NCI-H1092 (cell line): ENCODE measurements around the gene PTPRT.
"Not testable (repeated sequence)": the region's sequence is repeated elsewhere in the genome, so short reads cannot be mapped to it uniquely, and the experiment has no call there.

ENCODE experiments used
- DNase-seq: peaks from one replicate; lab custom pipeline; 2025; lab: John Stamatoyannopoulos, UW

The PTPRT gene

DNA sequence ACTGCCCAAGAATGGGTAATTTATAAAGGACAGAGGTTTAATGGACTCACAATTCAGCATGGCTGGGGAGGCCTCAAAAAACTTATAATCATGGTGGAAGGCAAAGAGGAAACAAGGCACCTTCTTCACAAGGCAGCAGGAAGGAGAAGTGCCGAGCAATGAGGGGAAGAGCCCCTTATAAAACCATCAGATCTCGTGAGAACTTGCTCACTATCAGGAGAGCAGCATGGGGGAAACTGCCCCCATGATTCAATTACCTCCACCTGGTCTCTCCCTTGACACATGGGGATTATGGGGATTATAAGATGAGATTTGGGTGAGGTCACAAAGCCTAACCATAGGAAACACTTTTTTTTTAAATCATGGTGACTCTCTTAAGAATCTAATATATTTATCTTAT, 278.9 kb downstream of the PTPRT start:
- DNase-seq: not testable (repeated sequence)

DNA sequence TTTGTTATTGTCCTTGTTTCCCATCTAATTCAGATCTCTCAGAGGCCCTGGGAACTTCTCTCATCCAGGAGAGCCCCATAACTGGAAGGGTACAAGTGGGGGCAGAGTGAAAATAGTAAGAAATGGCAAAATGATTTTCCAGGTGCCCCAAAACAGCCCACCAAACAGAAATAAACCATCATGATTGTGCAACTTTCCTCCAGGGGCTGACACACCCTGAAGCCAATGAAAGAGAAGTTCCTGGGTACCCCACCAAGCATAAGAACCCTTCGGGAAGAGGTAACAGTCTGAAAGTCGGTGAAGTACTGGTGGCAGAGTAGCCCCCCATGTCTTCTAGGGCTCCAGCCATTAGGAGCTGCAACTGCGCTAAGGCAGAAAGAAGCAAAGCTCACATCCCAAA, 282.0 kb downstream of the PTPRT start:
- no peak for DNase-seq

DNA sequence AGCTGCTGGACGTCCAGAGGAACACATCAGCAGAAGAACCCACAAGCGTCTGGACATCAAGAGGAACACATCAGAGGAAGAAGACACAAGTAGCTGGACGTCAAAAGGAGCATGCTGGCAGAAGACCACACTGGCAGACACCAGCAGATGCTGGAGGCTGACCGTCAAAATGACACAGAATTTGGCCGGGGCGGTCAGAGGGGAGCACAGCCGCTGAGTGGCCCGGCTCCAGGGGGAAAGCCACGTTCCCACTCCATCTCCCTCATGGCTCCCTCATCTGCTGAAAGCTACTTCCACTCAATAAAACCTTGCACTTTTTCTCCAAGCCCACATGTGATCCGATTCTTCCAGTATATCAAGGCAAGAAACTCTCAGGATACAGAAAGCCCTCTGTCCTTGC, 283.6 kb downstream of the PTPRT start:
- DNase-seq: no peak

- no peak for DNase-seq
Measured at GRCh38 chr20:42902509-42902908, 287.2 kb downstream of the PTPRT start.

DNA sequence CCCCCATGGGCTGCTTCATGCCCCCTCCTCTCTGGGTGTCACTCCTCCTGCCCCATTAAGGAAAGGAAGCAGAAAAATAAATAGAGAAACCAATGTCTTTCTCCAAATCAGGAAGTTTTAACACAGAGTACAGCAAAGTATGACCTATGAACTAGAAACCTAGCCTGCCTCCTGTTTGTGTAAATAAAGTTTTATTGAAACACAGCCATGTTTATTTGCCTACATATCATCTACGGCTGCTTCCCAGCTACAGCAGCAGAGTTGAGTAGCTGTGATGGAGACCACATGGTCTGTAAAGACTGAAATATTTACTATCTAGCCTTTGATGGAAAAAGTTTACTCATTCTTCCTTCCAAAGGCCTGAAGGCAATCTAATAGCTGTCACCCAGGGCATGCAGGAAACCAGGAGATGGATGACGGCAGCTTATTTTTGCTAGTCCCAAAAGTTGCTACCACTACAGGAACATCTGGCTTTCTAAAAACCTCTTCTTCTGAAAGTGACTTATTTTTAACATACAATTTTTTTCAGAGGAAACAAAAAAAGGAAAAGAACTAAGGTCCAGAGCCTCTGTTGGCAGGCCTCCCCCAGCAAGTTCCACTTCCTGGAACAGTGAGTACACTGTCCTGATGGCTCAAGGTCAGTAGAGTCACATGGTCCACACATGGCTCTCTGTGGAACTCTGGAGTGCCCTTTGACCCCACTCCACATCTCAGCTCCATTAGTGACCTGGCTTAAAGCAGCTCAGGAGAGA, 287.8 kb downstream of the PTPRT start:
- no peak for DNase-seq

- DNase-seq: not testable (repeated sequence)
Measured at GRCh38 chr20:42900764-42901163, 288.9 kb downstream of the PTPRT start.

GRCh38 chr20:42895020-42895419, 294.7 kb downstream of the PTPRT start:
- no peak for DNase-seq

DNA sequence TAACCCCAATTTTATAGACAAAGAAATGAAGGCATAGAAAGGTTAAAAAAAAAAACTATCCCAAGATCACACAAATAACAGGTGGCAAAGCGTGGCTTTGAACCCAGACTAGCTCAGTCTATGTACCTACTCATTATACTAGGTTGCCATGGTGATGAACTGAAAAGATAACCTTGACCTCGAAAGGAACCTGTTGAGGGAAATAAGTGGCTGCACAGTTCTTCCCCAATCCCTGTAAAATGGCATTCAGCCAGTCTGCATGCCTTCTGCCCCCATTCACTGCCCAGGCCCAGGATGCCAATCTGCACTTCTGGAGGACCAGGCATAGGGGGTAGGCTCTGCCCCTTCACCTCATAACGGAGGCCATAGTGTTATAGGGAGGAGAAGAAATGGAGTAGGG, 295.2 kb downstream of the PTPRT start:
- DNase-seq: no peak

- DNase-seq: no peak
Measured at GRCh38 chr20:42889517-42889916, 300.2 kb downstream of the PTPRT start.

DNA sequence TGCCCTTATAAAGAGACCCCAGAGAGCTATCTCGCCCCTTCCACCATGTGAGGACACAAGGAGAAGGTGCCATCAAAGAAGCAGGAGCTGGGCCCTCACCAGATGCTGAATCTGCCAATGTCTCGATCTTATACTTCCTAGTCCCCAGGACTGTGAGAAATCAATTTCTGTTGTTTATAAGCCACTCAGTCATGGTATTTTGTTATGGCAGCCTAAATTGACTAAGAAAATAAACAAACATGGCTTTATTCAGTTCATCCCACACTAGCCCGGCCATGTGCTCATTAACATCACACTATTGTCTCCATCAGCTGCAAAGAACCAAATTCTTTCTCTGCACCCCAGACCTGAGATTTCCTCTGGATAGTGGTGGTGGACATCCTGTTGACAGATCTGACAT, 302.4 kb downstream of the PTPRT start:
- DNase-seq: no peak

DNA sequence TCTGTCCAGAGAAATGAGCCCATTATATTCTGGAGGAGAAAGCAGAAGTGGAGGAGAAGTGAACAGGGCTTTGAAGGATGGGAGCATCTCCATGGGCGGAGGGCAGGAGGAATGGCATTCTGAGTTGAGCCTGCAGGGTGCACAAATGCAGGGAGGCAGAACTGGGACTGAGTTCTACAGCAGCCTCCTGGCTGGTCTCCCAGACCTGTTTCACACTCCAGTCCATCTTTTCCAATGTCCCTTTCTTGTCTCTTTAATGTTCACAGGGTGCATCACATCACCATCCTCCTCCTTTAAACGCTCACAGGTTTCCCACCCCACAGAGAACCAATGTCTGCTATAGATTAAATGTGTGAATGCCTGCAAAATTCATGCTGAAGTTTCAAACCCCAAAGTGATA, 302.9 kb downstream of the PTPRT start:
- DNase-seq: no peak

GRCh38 chr20:42886046-42886445, 303.7 kb downstream of the PTPRT start:
- DNase-seq: no peak

DNA sequence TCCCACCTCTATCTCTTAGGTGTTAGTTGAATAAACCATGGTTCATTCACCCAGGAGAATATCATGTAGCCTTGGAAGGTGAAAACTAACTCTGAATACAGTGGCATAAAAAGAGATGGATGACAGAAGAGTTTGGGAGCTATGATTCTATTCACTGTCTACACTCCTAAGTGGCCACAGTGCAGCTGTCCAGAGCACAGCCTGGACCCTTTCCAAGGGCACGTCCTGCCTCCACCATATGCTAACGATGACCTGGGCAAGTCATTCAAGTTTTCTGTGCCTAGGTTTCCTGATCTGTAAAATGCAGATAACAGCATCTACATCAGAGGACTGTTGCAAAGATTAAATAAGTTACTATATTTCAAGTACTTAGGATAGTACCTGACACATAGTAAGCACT, 314.1 kb downstream of the PTPRT start:
- no peak for DNase-seq

- no peak for DNase-seq
Measured at GRCh38 chr20:42873259-42873658, 316.4 kb downstream of the PTPRT start.

DNA sequence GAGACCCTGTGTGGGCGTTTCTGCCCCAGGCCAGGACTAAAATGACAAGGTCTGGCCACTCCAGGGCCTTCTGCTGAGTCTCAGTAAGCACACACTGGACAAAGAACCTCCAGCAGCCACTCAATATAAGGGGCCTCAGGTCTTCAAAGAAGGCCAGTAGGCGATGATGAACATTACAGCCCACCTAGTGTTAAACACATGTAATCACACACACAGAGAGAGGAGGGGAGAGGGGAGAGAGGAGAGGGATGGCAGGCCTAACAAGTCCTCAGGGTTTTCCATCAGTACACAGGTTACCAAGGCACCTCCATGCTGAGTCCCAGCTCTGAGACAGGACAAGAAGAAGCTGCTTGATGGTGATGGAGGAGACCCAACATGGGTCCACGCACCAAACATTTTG, 325.6 kb downstream of the PTPRT start:
- DNase-seq: no peak

GRCh38 chr20:42862446-42862845, 327.3 kb downstream of the PTPRT start:
- no peak for DNase-seq

DNA sequence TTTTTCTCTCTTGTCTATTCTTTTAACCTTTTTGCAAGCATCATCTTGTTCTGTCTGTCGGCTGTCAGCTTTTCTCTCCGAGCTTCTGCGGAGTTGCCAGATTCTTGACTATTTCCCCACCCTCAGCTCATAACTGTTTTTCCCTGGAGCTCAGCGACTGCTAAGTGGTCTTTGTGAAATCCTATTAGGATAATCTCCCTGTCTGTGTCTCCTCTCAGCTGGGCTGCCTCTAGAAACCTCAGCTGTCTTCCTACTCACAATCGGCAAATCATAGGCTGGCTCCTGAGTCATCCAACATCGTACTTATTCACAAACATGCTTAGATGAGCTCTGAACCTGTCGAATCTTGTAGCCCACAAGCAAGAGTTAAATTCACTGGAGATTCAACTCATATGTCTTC, 332.3 kb downstream of the PTPRT start:
- no peak for DNase-seq

DNA sequence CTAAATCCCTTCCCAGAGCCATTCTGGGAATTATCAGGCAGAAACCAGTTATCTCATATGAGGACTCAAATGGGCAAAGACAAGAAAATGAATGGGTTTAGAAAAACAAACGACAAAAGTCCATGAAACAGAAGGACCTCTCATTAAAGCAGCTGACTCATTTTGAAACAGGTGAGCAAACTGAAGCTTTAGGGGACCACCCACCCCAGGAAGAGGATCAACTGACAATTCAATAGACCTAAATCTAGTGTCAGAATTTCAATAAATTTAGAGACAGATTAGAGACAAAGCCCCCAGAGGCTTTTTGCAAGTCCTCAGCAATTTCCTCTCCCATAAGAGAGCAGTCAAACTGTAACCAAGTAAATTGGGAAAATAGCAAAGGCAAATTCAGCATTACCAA, 333.8 kb downstream of the PTPRT start:
- DNase-seq: no peak

- no peak for DNase-seq
Measured at GRCh38 chr20:42852691-42853090, 337.0 kb downstream of the PTPRT start.

DNA sequence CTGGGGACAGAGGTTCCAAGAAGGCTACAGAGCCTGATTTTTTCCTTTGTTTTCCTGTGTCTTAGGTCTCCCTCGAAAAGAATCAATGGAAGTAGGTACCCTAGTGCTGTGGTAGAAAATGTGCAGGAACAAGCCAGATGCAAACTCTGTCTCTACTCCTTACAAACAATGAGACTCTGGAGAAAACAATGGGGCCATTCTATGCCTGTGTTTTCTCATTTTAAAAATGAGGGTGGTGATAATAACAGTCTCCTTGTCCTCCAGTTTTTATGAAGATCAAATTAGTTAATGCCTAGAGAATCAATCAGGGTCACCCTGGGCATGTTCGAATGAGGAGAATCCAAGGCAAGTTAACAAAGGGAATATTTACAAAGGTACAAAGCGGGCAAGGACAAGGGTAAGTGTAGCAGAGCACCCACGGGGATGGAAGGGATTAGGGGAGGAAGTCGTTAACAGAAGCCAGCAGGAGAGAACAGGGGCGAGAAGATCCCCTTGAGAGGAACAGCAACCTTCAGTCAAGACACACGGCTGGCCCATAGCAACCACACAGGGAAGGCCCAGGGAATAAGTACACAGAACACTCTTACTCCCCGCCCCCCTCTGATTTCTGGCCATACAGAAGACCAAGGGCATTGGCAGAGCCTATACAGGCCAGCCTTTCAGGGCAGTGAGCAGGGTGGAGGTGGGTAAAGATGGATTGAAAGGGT, 342.8 kb downstream of the PTPRT start:
- no peak for DNase-seq

DNA sequence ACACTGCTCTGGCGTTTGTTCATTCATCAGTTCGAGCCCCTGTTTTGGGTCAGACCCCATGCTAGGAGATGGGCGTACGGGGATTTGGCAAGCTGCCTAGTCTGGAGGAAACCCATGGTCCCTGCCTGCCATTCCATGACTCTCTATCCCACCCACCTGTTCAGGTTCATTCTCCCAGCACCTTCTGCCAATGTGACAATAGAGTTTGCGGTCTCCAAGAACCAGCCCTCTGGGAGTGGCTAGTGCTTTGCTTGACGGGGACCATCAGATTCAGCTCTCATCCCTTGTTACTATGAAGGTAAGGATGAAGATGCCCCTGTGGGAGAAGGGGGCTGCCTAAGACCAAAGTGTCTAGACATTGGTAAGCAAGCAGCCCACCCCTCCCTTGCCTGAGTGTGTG, 345.0 kb downstream of the PTPRT start:
- DNase-seq: no peak

DNA sequence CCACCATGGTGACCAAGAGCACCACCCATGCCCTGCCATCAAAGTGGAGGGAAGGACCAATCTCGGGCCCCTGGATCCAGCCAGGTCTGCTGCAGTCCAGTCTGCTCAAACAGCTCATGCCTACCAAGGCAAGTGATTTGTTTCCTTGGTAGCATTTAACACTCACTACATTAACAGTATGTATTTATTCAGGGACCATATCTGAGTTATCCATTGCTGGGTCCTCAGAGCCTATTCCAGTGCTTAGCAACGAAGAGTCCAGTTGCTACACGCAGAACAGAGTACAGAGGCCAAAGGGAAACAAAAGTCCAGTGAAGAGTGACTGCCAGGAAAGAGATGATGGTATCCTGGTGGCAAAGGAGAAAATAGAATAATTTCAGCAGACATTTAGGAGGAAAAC, 352.2 kb downstream of the PTPRT start:
- DNase-seq: no peak

- no peak for DNase-seq
Measured at GRCh38 chr20:42836339-42836738, 353.4 kb downstream of the PTPRT start.

GRCh38 chr20:42807876-42808275, 381.8 kb downstream of the PTPRT start:
- DNase-seq: no peak
